CD4-positive, alpha-beta memory T cell (primary cell): ENCODE results near the gene LSR. TPM values are rescaled to one million over a fixed set of nuclear protein-coding genes. Genes with fewer than 3 reads are reported as not detected.

Experiments
- CTCF ChIA-PET: fragments of 350-600 bp; sonication (Branson Sonifier 250); formaldehyde crosslinking; loops from one replicate; lab custom pipeline; 2021; ENCODE audit warnings: inconsistent platforms; ENCODE audit not compliant: partially characterized antibody; lab: Charles Lee
- POLR2A ChIA-PET: fragments of 350-600 bp; sonication (Branson Sonifier 250); formaldehyde crosslinking; loops from one replicate; lab custom pipeline; 2021; ENCODE audit not compliant: partially characterized antibody; lab: Charles Lee
- DNase-seq, 5 donors: peaks; one replicate each; pipeline versions ENCODE4 v3.0.0 to v3.0.0-alpha.2; 2020 to 2022; ENCODE audit warnings: mixed read lengths in 1 of 5
- H3K27ac ChIP-seq: one replicate; pipeline ENCODE4 v1.7.0; 2013; ENCODE audit warnings: low read depth, low read length
- H3K27me3 ChIP-seq: 2 replicates; pipeline ENCODE4 v1.7.0; 2013; ENCODE audit warnings: mild to moderate bottlenecking, low read length, moderate library complexity; ENCODE audit not compliant: insufficient read depth
- H3K36me3 ChIP-seq: 2 replicates; pipeline ENCODE4 v1.7.0; 2013; ENCODE audit warnings: mild to moderate bottlenecking, low read length, moderate library complexity; ENCODE audit not compliant: insufficient read depth
- H3K4me1 ChIP-seq: 2 replicates; pipeline ENCODE4 v1.7.0; 2013; ENCODE audit warnings: mild to moderate bottlenecking, low read length, moderate library complexity; ENCODE audit not compliant: insufficient read depth
- H3K4me3 ChIP-seq, 2 donors: one replicate each; pipeline ENCODE4 v1.7.0; 2013; ENCODE audit warnings: low read length in 2 of 2, mild to moderate bottlenecking in 1 of 2
- H3K9me3 ChIP-seq, 2 donors: one replicate each; pipeline ENCODE4 v1.7.0; 2013; ENCODE audit warnings: low read length in 2 of 2, control low read depth in 1 of 2; ENCODE audit not compliant: control insufficient read depth in 1 of 2
- H3K27ac Mint-ChIP-seq, 7 donors: one replicate each; pipeline ENCODE4 v1.8.0; 2020 to 2021; ENCODE audit warnings: mixed read lengths in 7 of 7, mild to moderate bottlenecking in 6 of 7, inconsistent platforms in 3 of 7, moderate library complexity in 3 of 7
- H3K27me3 Mint-ChIP-seq, 2 donors: one replicate each; pipeline ENCODE4 v1.8.0; 2020 to 2021; ENCODE audit warnings: mixed read lengths in 2 of 2
- H3K36me3 Mint-ChIP-seq, 2 donors: one replicate each; pipeline ENCODE4 v1.8.0; 2020 to 2021; ENCODE audit warnings: mixed read lengths in 2 of 2, inconsistent platforms in 1 of 2, mild to moderate bottlenecking in 1 of 2
- H3K4me1 Mint-ChIP-seq, 4 donors: one replicate each; pipeline ENCODE4 v1.8.0; 2020 to 2021; ENCODE audit warnings: mixed read lengths in 4 of 4, mild to moderate bottlenecking in 1 of 4
- H3K4me3 Mint-ChIP-seq, 8 donors: one replicate each; pipeline ENCODE4 v1.8.0; 2020 to 2021; ENCODE audit warnings: mixed read lengths in 8 of 8, mild to moderate bottlenecking in 7 of 8, moderate library complexity in 6 of 8, inconsistent platforms in 3 of 8
- H3K9me3 Mint-ChIP-seq, 8 donors: one replicate each; pipeline ENCODE4 v1.8.0; 2020 to 2021; ENCODE audit warnings: mixed read lengths in 8 of 8, mild to moderate bottlenecking in 5 of 8, inconsistent platforms in 3 of 8, moderate library complexity in 1 of 8
- intact Hi-C: fragments of 100-400 bp; cut with micrococcal nuclease; formaldehyde crosslinking; loops from one replicate; pipeline ENCODE4 v1.15.1; 2023
- polyA plus RNA-seq, 2 donors: library from polyadenylated mRNA; unstranded; fragments of 300-500 nt; fragmentation: Illumina TruSeq; gene quantifications; one replicate each; pipeline ENCODE4 v1.2.3, GENCODE V29; 2021
- total RNA-seq, 2 experiments: library from RNA; stranded (reverse); gene quantifications; one replicate each; pipeline ENCODE4 v1.2.3, GENCODE V29; 2021

Gene LSR
- total and polyA plus RNA-seq, 4 experiments from 2014 or later = 45.8 to 91.6 (median 62.5) TPM

GRCh38 chr19:35314858-35315470 lies 66.2 kb downstream of the LSR start:
- Mint-ChIP-seq H3K27me3 (peaks cover 0 to 2% of the 10 kb centered on the region in 2 donors), H3K4me3 (no peak overlapping the region), H3K4me1 (peaks cover 0 to 12% (median 6%) of the 10 kb centered on the region in 4 donors), H3K27ac (no peak overlapping the region), H3K9me3 (no peaks in the 10 kb centered on the region), H3K36me3 (no peaks in the 10 kb centered on the region)
- ChIA-PET CTCF (no interaction called here), POLR2A (no interaction called here)
- DNase-seq = peak in 1 of 5 donors; percentile 3
- H3K4me1 ChIP-seq = peaks cover 6% of the 10 kb centered on the region
- H3K4me3 ChIP-seq = no peak overlapping the region
- no peak overlapping the region for H3K27ac ChIP-seq
- intact Hi-C loops = no loop called here
- no peaks in the 10 kb centered on the region for H3K27me3 ChIP-seq
- no peaks in the 10 kb centered on the region for H3K9me3 ChIP-seq
- H3K36me3 ChIP-seq = no peaks in the 10 kb centered on the region

DNA sequence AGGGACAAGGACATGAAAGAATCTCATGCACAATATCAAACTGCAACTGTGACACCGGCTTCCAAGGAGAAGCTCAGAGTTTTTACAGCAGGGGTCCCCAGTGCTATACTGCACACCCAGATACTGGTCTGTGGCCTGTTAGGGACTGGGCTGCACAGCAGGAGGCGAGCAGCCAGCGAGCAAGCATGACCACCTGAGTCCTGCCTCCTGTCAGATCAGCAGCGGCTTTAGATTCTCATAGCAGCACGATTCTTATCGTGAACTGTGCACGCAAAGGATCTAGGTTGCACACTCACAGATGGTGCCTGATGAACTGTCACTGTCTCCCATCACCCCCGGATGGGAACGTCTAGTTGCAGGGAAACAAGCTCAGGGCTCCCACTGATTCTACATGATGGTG lies 67.1 kb downstream of the LSR start:
- no peak overlapping the region for H3K4me3 Mint-ChIP-seq
- Histone ChIP-seq H3K27me3 (no peaks in the 10 kb centered on the region), H3K9me3 (no peaks in the 10 kb centered on the region), H3K27ac (no peak overlapping the region), H3K4me1 (peaks cover 6% of the 10 kb centered on the region), H3K36me3 (no peaks in the 10 kb centered on the region), H3K4me3 (no peak overlapping the region)
- no peak for DNase-seq
- H3K9me3 Mint-ChIP-seq = no peaks in the 10 kb centered on the region
- H3K4me1 Mint-ChIP-seq = peaks cover 0 to 12% (median 6%) of the 10 kb centered on the region in 4 donors
- intact Hi-C loops = no loop called here
- ChIA-PET POLR2A (no interaction called here), CTCF (no interaction called here)
- no peaks in the 10 kb centered on the region for H3K36me3 Mint-ChIP-seq
- peaks cover 0 to 2% of the 10 kb centered on the region in 2 donors for H3K27me3 Mint-ChIP-seq
- no peak overlapping the region for H3K27ac Mint-ChIP-seq

- Mint-ChIP-seq H3K36me3 (no peaks in the 10 kb centered on the region), H3K4me1 (peaks cover 0 to 12% (median 6%) of the 10 kb centered on the region in 4 donors), H3K27me3 (peaks cover 0 to 2% of the 10 kb centered on the region in 2 donors), H3K27ac (no peak overlapping the region), H3K4me3 (peak overlapping the region in 1 of 8 donors; percentile 35), H3K9me3 (peaks cover 0 to 2% (median 0%) of the 10 kb centered on the region in 8 donors)
- ChIA-PET POLR2A (no interaction called here), CTCF (no interaction called here)
- no peak for DNase-seq
- Histone ChIP-seq H3K27me3 (no peaks in the 10 kb centered on the region), H3K36me3 (no peaks in the 10 kb centered on the region), H3K27ac (no peak overlapping the region), H3K4me3 (no peak overlapping the region), H3K9me3 (no peaks in the 10 kb centered on the region), H3K4me1 (peaks cover 6% of the 10 kb centered on the region)
- intact Hi-C loops = no loop called here
These were observed 67.8 kb downstream of the LSR start for GRCh38 chr19:35316560-35316959.

Other genes starting within 250 kb of the LSR start
- 100 to 1,000 TPM; 205 to 221 TPM for gene GRAMD1A, start 248.7 kb upstream of the LSR start, total RNA-seq
- 10 to 100 TPM; 16.3 to 55.4 TPM for gene GRAMD1A, start 248.7 kb upstream of the LSR start, polyA plus RNA-seq
- 1 to 10 TPM; 1.4 to 1.5 TPM for gene SCN1B, start 218.5 kb upstream of the LSR start, total RNA-seq
- gene SCN1B, start 218.5 kb upstream of the LSR start, polyA plus RNA-seq = under 1 TPM in 1 of 2 donors, not detected in 1; 0.64 TPM
- gene HPN, start 207.3 kb upstream of the LSR start, total RNA-seq = under 1 TPM in 1 of 2 experiments, not detected in 1; 0.15 TPM
- gene HPN, start 207.3 kb upstream of the LSR start, polyA plus RNA-seq = under 1 TPM in 1 of 2 donors, not detected in 1; 0.57 TPM
- gene FXYD3, start 133.2 kb upstream of the LSR start, total RNA-seq = not detected
- gene FXYD3, start 133.2 kb upstream of the LSR start, polyA plus RNA-seq = not detected
- gene LGI4, start 113.9 kb upstream of the LSR start, total RNA-seq = under 1 TPM; 0.72 to 0.81 TPM
- gene LGI4, start 113.9 kb upstream of the LSR start, polyA plus RNA-seq = not detected
- 1 to 10 TPM; 3.6 to 4.4 TPM for gene FXYD1, start 110.2 kb upstream of the LSR start, total RNA-seq
- 1 to 10 TPM in 1 of 2 donors, under 1 TPM in 1; 0.58 to 3.2 TPM for gene FXYD1, start 110.2 kb upstream of the LSR start, polyA plus RNA-seq
- 10 to 100 TPM in 1 of 2 experiments, 1 to 10 TPM in 1; 9.6 to 10.1 TPM for gene FXYD7, start 105.7 kb upstream of the LSR start, total RNA-seq
- gene FXYD7, start 105.7 kb upstream of the LSR start, polyA plus RNA-seq = 10 to 100 TPM in 1 of 2 donors, 1 to 10 TPM in 1; 5.5 to 11.1 TPM
- 100 to 1,000 TPM; 473 to 484 TPM for gene FXYD5, start 94.3 kb upstream of the LSR start, total RNA-seq
- gene FXYD5, start 94.3 kb upstream of the LSR start, polyA plus RNA-seq = 100 to 1,000 TPM; 452 to 833 TPM
- gene FAM187B, start 20.3 kb upstream of the LSR start, total RNA-seq = not detected
- gene FAM187B, start 20.3 kb upstream of the LSR start, polyA plus RNA-seq = not detected
- gene USF2, start 20.0 kb downstream of the LSR start, total RNA-seq = 100 to 1,000 TPM; 204 to 216 TPM
- 1 to 10 TPM; 2.2 to 9.4 TPM for gene USF2, start 20.0 kb downstream of the LSR start, polyA plus RNA-seq
- gene HAMP, start 33.5 kb downstream of the LSR start, total RNA-seq = 1 to 10 TPM; 1.2 to 2.7 TPM
- not detected for gene HAMP, start 33.5 kb downstream of the LSR start, polyA plus RNA-seq
- gene MAG, start 43.2 kb downstream of the LSR start, total RNA-seq = not detected
- gene MAG, start 43.2 kb downstream of the LSR start, polyA plus RNA-seq = not detected
- gene CD22, start 80.2 kb downstream of the LSR start, total RNA-seq = under 1 TPM; 0.30 to 0.32 TPM
- 1 to 10 TPM in 1 of 2 donors, under 1 TPM in 1; 0.32 to 1.8 TPM for gene CD22, start 80.2 kb downstream of the LSR start, polyA plus RNA-seq
- not detected for gene FFAR1, start 98.9 kb downstream of the LSR start, total RNA-seq
- gene FFAR1, start 98.9 kb downstream of the LSR start, polyA plus RNA-seq = not detected
- not detected for gene FFAR3, start 109.5 kb downstream of the LSR start, total RNA-seq
- gene FFAR3, start 109.5 kb downstream of the LSR start, polyA plus RNA-seq = not detected
- gene GPR42, start 122.1 kb downstream of the LSR start, total RNA-seq = not detected
- gene GPR42, start 122.1 kb downstream of the LSR start, polyA plus RNA-seq = not detected
- gene FFAR2, start 199.3 kb downstream of the LSR start, total RNA-seq = under 1 TPM in 1 of 2 experiments, not detected in 1; 0.15 TPM
- gene FFAR2, start 199.3 kb downstream of the LSR start, polyA plus RNA-seq = not detected
- gene KRTDAP, start 241.5 kb downstream of the LSR start, total RNA-seq = not detected
- gene KRTDAP, start 241.5 kb downstream of the LSR start, polyA plus RNA-seq = not detected